Neural progenitor cell (in vitro differentiated cells): ENCODE data around the gene PREX1.

Source experiments
- EZH2 ChIP-seq: fragments of 200-600 bp; sonication (generic); IDR thresholded peaks from 2 replicates; pipeline ENCODE4 v1.6.1; 2017; ENCODE audit warnings: antibody characterized with exemption, mild to moderate bottlenecking, moderate library complexity
- TF ChIP-seq, protein P1 (sequence below): fragments of 200-600 bp; sonication (generic); IDR thresholded peaks from 2 replicates; pipeline ENCODE4 v1.5.1; 2017; ENCODE audit warnings: antibody characterized with exemption, mild to moderate bottlenecking

DNA sequence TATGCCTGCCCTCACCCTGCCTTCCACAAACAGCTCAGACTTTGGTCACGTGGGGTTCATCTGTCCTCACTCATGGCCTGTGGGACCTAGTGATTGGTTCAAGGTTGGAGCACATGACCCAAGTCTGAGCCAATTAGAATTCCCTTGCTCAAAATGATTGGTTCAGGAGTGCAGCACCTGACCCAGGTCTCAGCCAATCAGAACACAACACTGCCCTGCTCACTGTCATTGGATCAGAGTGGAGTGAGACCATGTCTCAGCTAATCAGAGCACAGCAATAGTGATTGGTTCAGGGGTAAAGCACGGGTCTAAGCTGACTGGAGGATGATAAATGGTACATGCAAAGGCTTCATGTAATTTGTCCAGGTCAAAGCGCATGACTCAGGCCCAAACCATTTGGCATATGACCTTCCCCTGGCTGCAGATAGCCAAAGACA, 102.2 kb downstream of the PREX1 start:
- TF ChIP-seq, protein P1, sequence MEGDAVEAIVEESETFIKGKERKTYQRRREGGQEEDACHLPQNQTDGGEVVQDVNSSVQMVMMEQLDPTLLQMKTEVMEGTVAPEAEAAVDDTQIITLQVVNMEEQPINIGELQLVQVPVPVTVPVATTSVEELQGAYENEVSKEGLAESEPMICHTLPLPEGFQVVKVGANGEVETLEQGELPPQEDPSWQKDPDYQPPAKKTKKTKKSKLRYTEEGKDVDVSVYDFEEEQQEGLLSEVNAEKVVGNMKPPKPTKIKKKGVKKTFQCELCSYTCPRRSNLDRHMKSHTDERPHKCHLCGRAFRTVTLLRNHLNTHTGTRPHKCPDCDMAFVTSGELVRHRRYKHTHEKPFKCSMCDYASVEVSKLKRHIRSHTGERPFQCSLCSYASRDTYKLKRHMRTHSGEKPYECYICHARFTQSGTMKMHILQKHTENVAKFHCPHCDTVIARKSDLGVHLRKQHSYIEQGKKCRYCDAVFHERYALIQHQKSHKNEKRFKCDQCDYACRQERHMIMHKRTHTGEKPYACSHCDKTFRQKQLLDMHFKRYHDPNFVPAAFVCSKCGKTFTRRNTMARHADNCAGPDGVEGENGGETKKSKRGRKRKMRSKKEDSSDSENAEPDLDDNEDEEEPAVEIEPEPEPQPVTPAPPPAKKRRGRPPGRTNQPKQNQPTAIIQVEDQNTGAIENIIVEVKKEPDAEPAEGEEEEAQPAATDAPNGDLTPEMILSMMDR, result no peak
- no peak for TF ChIP-seq EZH2
